K562 (cell line): ENCODE measurements around the gene LAMTOR4. TPM values are rescaled to one million over a fixed set of nuclear protein-coding genes. Genes with fewer than 3 reads are reported as not detected.

Source experiments
- ATF3 ChIP-seq, 2 experiments: fragments of 450-650 bp in 1 of 2; sonication (generic) in 1 of 2; formaldehyde crosslinking in 1 of 2; IDR thresholded peaks in 1 of 2; conservative IDR thresholded peaks in 1 of 2; 2 replicates each; pipeline versions ENCODE4 v1.6.1 to v1.8.1; 2016 to 2023; ENCODE audit warnings: mild to moderate bottlenecking in 2 of 2, moderate library complexity in 2 of 2, inconsistent platforms in 1 of 2, missing genetic modification reagents in 1 of 2
- BRCA1 ChIP-seq, 2 experiments: fragments of 450-650 bp in 1 of 2; sonication (generic) in 1 of 2; formaldehyde crosslinking in 1 of 2; IDR thresholded peaks; 2 replicates each; pipeline versions ENCODE4 v1.5.0 to v1.6.1; 2017 to 2020; ENCODE audit warnings: mild to moderate bottlenecking in 1 of 2, missing genetic modification reagents in 1 of 2
- BRD9 ChIP-seq: fragments of 450-650 bp; IDR thresholded peaks from 2 replicates; pipeline ENCODE4 v1.6.1; 2018; ENCODE audit warnings: low read depth; ENCODE audit not compliant: partially characterized antibody
- GABPB2 ChIP-seq: fragments of 250-450 bp; sonication (Bioruptor Pico); conservative IDR thresholded peaks from 2 replicates; pipeline ENCODE4 v1.5.1; 2021; ENCODE audit warnings: mild to moderate bottlenecking
- HMG20A ChIP-seq: fragments of 450-650 bp; formaldehyde crosslinking; conservative IDR thresholded peaks from 2 replicates; pipeline ENCODE4 v1.4.0; 2020; ENCODE audit warnings: mild to moderate bottlenecking, mixed read lengths
- MYBL2 ChIP-seq, 2 experiments: fragments of 450-650 bp in 1 of 2; sonication (generic) in 1 of 2; formaldehyde crosslinking in 1 of 2; IDR thresholded peaks; 2 replicates each; pipeline versions ENCODE4 v1.6.1 to v1.8.1; 2017 to 2022; ENCODE audit warnings: borderline replicate concordance in 1 of 2, inconsistent platforms in 1 of 2, low read depth in 1 of 2, mild to moderate bottlenecking in 1 of 2, missing genetic modification reagents in 1 of 2, moderate library complexity in 1 of 2
- NFATC3 ChIP-seq: fragments of 450-650 bp; IDR thresholded peaks from 2 replicates; pipeline ENCODE4 v1.6.1; 2017; ENCODE audit warnings: mild to moderate bottlenecking
- PHF21A ChIP-seq: fragments of 450-650 bp; IDR thresholded peaks from 2 replicates; pipeline ENCODE4 v1.6.1; 2017; ENCODE audit warnings: low read depth, borderline replicate concordance
- RFX7 ChIP-seq: fragments of 250-450 bp; sonication (Bioruptor Pico); IDR thresholded peaks from 2 replicates; pipeline ENCODE4 v1.5.1; 2021; ENCODE audit warnings: mild to moderate bottlenecking
- SMARCC2 ChIP-seq: fragments of 450-650 bp; IDR thresholded peaks from 2 replicates; pipeline ENCODE4 v1.6.1; 2017; ENCODE audit warnings: antibody characterized with exemption, moderate library complexity, mild to moderate bottlenecking, low read depth
- ZNF124 ChIP-seq: sonication (generic); formaldehyde crosslinking; IDR thresholded peaks from 2 replicates; pipeline ENCODE4 v1.8.1; 2022; ENCODE audit warnings: missing genetic modification reagents
- ZNF444 ChIP-seq: fragments of 250-450 bp; sonication (Bioruptor Pico); IDR thresholded peaks from 2 replicates; pipeline ENCODE4 v1.4.0; 2020; ENCODE audit warnings: mild to moderate bottlenecking, moderate library complexity
- ZNF655 ChIP-seq: fragments of 250-450 bp; sonication (Bioruptor Pico); IDR thresholded peaks from 2 replicates; pipeline ENCODE4 v1.5.0; 2021
- ZNF696 ChIP-seq: fragments of 250-450 bp; sonication (Bioruptor Pico); conservative IDR thresholded peaks from 2 replicates; pipeline ENCODE4 v1.4.0; 2020; ENCODE audit warnings: mild to moderate bottlenecking, moderate library complexity
- ZNF717 ChIP-seq: fragments of 250-450 bp; sonication (Bioruptor Pico); IDR thresholded peaks from 2 replicates; pipeline ENCODE4 v1.5.0; 2021
- ZSCAN32 ChIP-seq: fragments of 450-650 bp; formaldehyde crosslinking; IDR thresholded peaks from 2 replicates; pipeline ENCODE4 v1.4.0; 2020; ENCODE audit warnings: mild to moderate bottlenecking, moderate library complexity
- polyA plus RNA-seq, 8 experiments: library from polyadenylated mRNA; depleted of rRNA in 4 of 8; stranded (reverse) in 5 of 8; unstranded in 3 of 8; fragments of >200 nt; fragmentation: Nextera tagmentation in 2 of 8; fragmentation: Illumina TruSeq in 1 of 8; extraction: Ambion mirVana in 2 of 8; extraction: Trizol in 1 of 8; gene quantifications; 2 replicates each; pipeline versions ENCODE4 v1.2.1 to v1.2.3, GENCODE V29; 2011 to 2014; ENCODE audit warnings: inconsistent platforms in 1 of 8, missing spikeins in 1 of 8
- total RNA-seq, 7 experiments: library from RNA; depleted of rRNA in 6 of 7; stranded (reverse); fragments of >200 nt in 6 of 7; fragmentation: Illumina TruSeq in 2 of 7; extraction: Trizol in 2 of 7; gene quantifications; 2 replicates each; pipeline versions ENCODE4 v1.2.1 to v1.2.3, GENCODE V29; 2011 to 2021; ENCODE audit warnings: low replicate concordance in 1 of 7
- TF ChIP-seq, protein P1 (sequence below): fragments of 250-450 bp; sonication (Bioruptor Pico); IDR thresholded peaks from 2 replicates; pipeline ENCODE4 v1.4.0; 2020; ENCODE audit warnings: mild to moderate bottlenecking, moderate library complexity
- TF ChIP-seq, protein P2 (sequence below): fragments of 450-650 bp; IDR thresholded peaks from one replicate; pipeline ENCODE4 v1.6.1; 2018; ENCODE audit warnings: mild to moderate bottlenecking, moderate library complexity; ENCODE audit not compliant: partially characterized antibody

Gene LAMTOR4
- total and polyA plus RNA-seq, 9 of the 15 experiments (the other 6 are each of a cell fraction or from before 2014, with no cell fraction given) = 79.6 to 314 (median 195) TPM

DNA sequence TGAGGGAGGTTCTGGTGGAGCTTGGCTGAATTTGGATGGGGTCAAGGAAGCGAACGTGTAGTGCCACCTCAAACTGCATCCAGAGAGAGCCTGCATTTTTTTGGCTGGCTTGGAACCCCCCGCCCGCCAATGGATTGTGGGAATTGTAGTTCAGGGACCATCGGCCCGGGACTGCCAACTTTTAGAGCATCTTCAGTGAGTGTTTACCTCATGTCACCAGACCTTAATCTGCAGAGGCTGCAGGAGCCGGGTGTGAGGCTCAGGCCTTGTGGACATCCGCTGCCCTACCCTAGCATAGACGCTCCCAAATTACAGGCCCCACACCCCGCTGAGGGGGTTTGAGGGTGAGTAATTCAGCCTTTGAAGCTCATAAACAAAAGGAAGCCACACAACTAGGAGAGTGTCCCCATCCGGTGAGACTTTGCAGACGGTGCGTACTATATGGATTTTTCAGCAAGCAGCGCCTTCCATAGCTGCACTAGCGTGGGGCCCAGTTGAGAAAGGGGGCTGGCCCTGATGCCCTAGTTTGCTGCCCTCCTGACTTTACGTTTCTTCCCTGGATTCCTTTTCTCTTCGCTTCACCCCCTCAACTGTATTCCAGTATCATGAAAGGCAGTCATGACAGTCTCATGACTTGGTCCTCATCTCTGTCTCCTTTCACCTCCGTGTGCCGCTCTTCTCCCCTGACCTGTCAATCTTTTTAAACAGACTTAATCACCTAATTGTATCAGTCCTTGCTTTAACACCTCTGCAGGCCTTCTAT is 28.6 kb upstream of the LAMTOR4 start (continued):
- TF ChIP-seq, protein P1, sequence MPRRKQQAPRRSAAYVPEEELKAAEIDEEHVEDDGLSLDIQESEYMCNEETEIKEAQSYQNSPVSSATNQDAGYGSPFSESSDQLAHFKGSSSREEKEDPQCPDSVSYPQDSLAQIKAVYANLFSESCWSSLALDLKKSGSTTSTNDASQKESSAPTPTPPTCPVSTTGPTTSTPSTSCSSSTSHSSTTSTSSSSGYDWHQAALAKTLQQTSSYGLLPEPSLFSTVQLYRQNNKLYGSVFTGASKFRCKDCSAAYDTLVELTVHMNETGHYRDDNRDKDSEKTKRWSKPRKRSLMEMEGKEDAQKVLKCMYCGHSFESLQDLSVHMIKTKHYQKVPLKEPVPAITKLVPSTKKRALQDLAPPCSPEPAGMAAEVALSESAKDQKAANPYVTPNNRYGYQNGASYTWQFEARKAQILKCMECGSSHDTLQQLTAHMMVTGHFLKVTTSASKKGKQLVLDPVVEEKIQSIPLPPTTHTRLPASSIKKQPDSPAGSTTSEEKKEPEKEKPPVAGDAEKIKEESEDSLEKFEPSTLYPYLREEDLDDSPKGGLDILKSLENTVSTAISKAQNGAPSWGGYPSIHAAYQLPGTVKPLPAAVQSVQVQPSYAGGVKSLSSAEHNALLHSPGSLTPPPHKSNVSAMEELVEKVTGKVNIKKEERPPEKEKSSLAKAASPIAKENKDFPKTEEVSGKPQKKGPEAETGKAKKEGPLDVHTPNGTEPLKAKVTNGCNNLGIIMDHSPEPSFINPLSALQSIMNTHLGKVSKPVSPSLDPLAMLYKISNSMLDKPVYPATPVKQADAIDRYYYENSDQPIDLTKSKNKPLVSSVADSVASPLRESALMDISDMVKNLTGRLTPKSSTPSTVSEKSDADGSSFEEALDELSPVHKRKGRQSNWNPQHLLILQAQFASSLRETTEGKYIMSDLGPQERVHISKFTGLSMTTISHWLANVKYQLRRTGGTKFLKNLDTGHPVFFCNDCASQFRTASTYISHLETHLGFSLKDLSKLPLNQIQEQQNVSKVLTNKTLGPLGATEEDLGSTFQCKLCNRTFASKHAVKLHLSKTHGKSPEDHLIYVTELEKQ (CRISPR knock-in tag) = no peak
- TF ChIP-seq ZNF124 (CRISPR knock-in tag) (no peak), ZNF696 (CRISPR knock-in tag) (no peak), ZNF717 (CRISPR knock-in tag) (no peak), ZNF444 (CRISPR knock-in tag) (no peak), ATF3 (IDR thresholded peaks at IDR 0.05) (no peak), ATF3 (CRISPR knock-in tag; conservative IDR thresholded peaks at IDR 0.05) (no peak), RFX7 (CRISPR knock-in tag) (no peak), SMARCC2 (no peak), HMG20A (no peak), BRCA1 (IDR thresholded peaks at IDR 0.05) (no peak), BRCA1 (CRISPR knock-in tag; IDR thresholded peaks at IDR 0.05) (no peak), ZSCAN32 (no peak), ZNF655 (CRISPR knock-in tag) (no peak), GABPB2 (CRISPR knock-in tag) (no peak), MYBL2 (IDR thresholded peaks at IDR 0.05; ENCODE audit: low read depth) (no peak), MYBL2 (CRISPR knock-in tag; IDR thresholded peaks at IDR 0.05; ENCODE audit: borderline replicate concordance) (no peak), BRD9 (no peak), NFATC3 (no peak), PHF21A (no peak)
- TF ChIP-seq, protein P2, sequence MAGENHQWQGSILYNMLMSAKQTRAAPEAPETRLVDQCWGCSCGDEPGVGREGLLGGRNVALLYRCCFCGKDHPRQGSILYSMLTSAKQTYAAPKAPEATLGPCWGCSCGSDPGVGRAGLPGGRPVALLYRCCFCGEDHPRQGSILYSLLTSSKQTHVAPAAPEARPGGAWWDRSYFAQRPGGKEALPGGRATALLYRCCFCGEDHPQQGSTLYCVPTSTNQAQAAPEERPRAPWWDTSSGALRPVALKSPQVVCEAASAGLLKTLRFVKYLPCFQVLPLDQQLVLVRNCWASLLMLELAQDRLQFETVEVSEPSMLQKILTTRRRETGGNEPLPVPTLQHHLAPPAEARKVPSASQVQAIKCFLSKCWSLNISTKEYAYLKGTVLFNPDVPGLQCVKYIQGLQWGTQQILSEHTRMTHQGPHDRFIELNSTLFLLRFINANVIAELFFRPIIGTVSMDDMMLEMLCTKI = no peak
